Measurements from ENCODE around the gene NLRP6. TPM values are rescaled to one million over a fixed set of nuclear protein-coding genes. Genes with fewer than 3 reads are reported as not detected.
"Not testable (repeated sequence)": the region's sequence is repeated elsewhere in the genome, so short reads cannot be mapped to it uniquely, and the experiment has no call there.

Gene NLRP6
- total and polyA plus RNA-seq, 3 experiments from 2014 or later = 3.5 to 11.7 (median 3.6) TPM

DNA sequence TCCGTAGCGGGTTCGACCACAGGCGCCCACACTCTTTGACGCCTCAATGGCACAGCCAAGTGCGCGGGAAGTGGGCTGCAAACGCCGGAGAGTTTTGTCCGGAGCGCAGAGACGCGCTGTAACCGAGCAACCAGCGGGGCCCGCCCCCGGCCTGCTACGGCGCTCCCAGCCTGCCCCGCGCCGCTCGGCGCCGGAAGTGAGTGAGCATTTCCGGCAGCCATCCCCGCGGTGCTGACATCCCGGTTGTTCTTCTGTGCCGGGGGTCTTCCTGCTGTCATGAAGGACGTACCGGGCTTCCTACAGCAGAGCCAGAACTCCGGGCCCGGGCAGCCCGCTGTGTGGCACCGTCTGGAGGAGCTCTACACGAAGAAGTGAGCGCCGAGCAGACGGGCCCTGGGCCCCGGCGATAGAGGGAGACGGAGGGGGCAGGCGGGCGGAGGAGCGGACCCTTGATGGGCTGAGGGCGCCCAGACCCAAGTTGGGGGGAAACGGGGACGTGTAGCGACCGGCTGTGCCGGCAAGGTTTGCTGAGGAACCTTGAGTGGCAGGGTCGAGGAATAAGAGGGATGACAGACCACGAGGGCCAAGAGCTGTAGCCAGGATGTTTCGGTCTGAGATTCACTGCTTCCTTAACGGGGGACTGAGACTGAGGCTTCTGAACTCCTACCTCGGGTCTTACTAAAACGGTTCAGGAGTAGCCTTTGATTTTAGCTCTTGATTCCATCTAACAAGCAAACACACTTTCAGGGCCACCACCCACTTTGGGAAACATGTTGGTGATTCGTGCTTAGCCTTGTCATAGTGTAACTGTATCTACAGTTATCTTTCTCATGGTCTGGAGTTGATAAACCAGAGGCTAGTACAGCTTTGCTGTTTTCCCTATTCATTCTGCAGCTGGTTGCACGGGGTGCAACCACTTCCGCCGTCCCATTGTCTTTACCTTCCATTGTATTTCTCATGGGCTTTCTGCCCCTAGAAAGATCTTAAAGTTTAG is 41.1 kb upstream of the NLRP6 start, which contains the start of gene PSMD13:
PSMD13 (plus strand) TSS at position 203 of the 994 bp plus-strand sequence; CDS start at position 277, 74 bp downstream.
- Histone ChIP-seq H3K27ac (ENCODE audit: low read depth, low read length) (peak within 1 kb of the TSS; percentile 100), H3K4me1 (ENCODE audit: insufficient read depth, low read length) (peaks cover 24% of the 10 kb centered on the region), H3K4me3 (ENCODE audit: low read length) (peak within 1 kb of the TSS; percentile 95), H3K27me3 (ENCODE audit: insufficient read depth, low read length, poor library complexity, severe bottlenecking) (no peaks in the 10 kb centered on the region), H3K9me3 (ENCODE audit: low read length) (no peaks in the 10 kb centered on the region), H3K36me3 (ENCODE audit: insufficient read depth, low read length) (peaks cover 11% of the 10 kb centered on the region)
- H3K4me3 Mint-ChIP-seq = peak within 1 kb of the TSS; percentile 95 to 100 (median 97)
- ChIA-PET POLR2A (interaction anchor here (0.7 to 2.0 kb wide), 6 partner anchors 22 to 169 kb away, joined by 3 to 17 read pairs (median 8); partner anchors contain the start of genes BET1L and RIC8A), CTCF (interaction anchor here (1.2 to 3.5 kb wide), 8 partner anchors 14 to 214 kb away, joined by 3 to 20 read pairs (median 6); partner anchors contain the start of genes BET1L, PTDSS2 and RIC8A)
- peak; percentile 83 to 91 (median 88) for DNase-seq
- H3K36me3 Mint-ChIP-seq = peaks cover 0 to 55% (median 13%) of the 10 kb centered on the region in 3 donors
- H3K4me1 Mint-ChIP-seq = peaks cover 39 to 71% (median 53%) of the 10 kb centered on the region in 3 donors
- H3K27me3 Mint-ChIP-seq = peaks cover 0 to 4% of the 10 kb centered on the region in 2 donors
- H3K9me3 Mint-ChIP-seq = no peaks in the 10 kb centered on the region
- H3K27ac Mint-ChIP-seq = peak within 1 kb of the TSS; percentile 98 to 100 (median 100)

- H3K27me3 ChIP-seq (ENCODE audit: insufficient read depth, low read length, poor library complexity, severe bottlenecking); H3K9me3 ChIP-seq (ENCODE audit: low read length); H3K27me3 Mint-ChIP-seq; H3K27ac ChIP-seq (ENCODE audit: low read depth, low read length); H3K9me3 Mint-ChIP-seq; DNase-seq; H3K4me3 ChIP-seq (ENCODE audit: low read length): not testable (repeated sequence)
- peaks cover 24% of the 10 kb centered on the region for H3K4me1 ChIP-seq (ENCODE audit: insufficient read depth, low read length)
- peak overlapping the region; percentile 58 to 100 (median 97) for H3K4me3 Mint-ChIP-seq
- CTCF ChIA-PET = interaction anchor here (1.8 to 3.5 kb wide), 5 partner anchors 12 to 212 kb away, joined by 4 to 20 read pairs (median 11); partner anchors contain the start of gene PTDSS2
- H3K4me1 Mint-ChIP-seq = peaks cover 45 to 71% (median 61%) of the 10 kb centered on the region in 3 donors
- peaks cover 14% of the 10 kb centered on the region for H3K36me3 ChIP-seq (ENCODE audit: insufficient read depth, low read length)
- POLR2A ChIA-PET = interaction anchor here (1.7 to 2.0 kb wide), 2 partner anchors 30 to 168 kb away, joined by 7 to 9 read pairs; no protein-coding TSS in a partner anchor
- peaks cover 3 to 60% (median 14%) of the 10 kb centered on the region in 3 donors for H3K36me3 Mint-ChIP-seq
- H3K27ac Mint-ChIP-seq = peak overlapping the region in 7 of 8 donors; percentile 71 to 100 (median 100)
Observed at GRCh38 chr11:238346-238745, 39.9 kb upstream of the NLRP6 start.

DNA sequence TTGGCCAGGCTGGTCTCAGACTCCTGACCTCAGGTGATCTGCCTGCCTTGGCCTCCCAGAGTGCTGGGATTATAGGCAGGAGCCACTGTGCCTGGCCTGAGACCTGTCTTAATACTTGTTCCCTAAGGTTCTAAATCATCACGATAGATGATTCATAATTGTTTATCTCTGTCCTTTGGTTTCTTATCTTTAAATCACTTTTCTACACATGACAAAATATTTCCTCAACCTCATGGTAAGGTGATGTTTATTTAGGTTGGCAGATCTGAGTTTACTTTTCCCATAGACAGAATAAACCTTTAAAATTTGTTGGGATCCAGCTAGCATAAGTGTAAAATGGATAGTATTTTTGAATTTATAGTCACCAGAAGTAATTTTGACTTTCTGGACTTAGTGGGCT is 37.9 kb upstream of the NLRP6 start:
- POLR2A ChIA-PET = interaction anchor here (0.6 to 1.3 kb wide), 2 partner anchors 33 to 41 kb away, joined by 3 read pairs; partner anchors contain the start of genes BET1L and RIC8A
- peak overlapping the region in 1 of 7 donors; percentile 1 for H3K4me3 Mint-ChIP-seq
- H3K27ac ChIP-seq (ENCODE audit: low read depth, low read length) = no peak overlapping the region

GRCh38 chr11:241634-242033 is 36.6 kb upstream of the NLRP6 start:
- H3K27ac ChIP-seq (ENCODE audit: low read depth, low read length) = no peak overlapping the region
- H3K27me3 Mint-ChIP-seq = peaks cover 0 to 2% of the 10 kb centered on the region in 2 donors
- peaks cover 10 to 85% (median 28%) of the 10 kb centered on the region in 3 donors for H3K36me3 Mint-ChIP-seq
- H3K9me3 ChIP-seq (ENCODE audit: low read length) = no peaks in the 10 kb centered on the region
- H3K4me1 Mint-ChIP-seq = peaks cover 34 to 56% (median 55%) of the 10 kb centered on the region in 3 donors
- H3K4me1 ChIP-seq (ENCODE audit: insufficient read depth, low read length) = peaks cover 13% of the 10 kb centered on the region
- no peak overlapping the region for H3K4me3 ChIP-seq (ENCODE audit: low read length)
- peaks cover 37% of the 10 kb centered on the region for H3K36me3 ChIP-seq (ENCODE audit: insufficient read depth, low read length)
- no peaks in the 10 kb centered on the region for H3K27me3 ChIP-seq (ENCODE audit: insufficient read depth, low read length, poor library complexity, severe bottlenecking)
- CTCF ChIA-PET = interaction anchor here (1.7 to 2.3 kb wide), 2 partner anchors 8 to 35 kb away, joined by 3 to 15 read pairs; partner anchors contain the start of gene BET1L
- peak overlapping the region in 4 of 8 donors; percentile 5 to 66 (median 59) for H3K27ac Mint-ChIP-seq
- POLR2A ChIA-PET = interaction anchor here (0.8 kb wide), 1 partner anchor 34 kb away, joined by 3 read pairs; the partner anchor contains the start of genes BET1L and RIC8A
- H3K9me3 Mint-ChIP-seq = no peaks in the 10 kb centered on the region
- H3K4me3 Mint-ChIP-seq = peak overlapping the region in 1 of 7 donors; percentile 26
- no peak for DNase-seq

More for the DNA sequence above, 37.9 kb upstream of the NLRP6 start:
- H3K27me3 Mint-ChIP-seq = peaks cover 0 to 4% of the 10 kb centered on the region in 2 donors
- no peaks in the 10 kb centered on the region for H3K9me3 Mint-ChIP-seq
- peaks cover 39 to 65% (median 63%) of the 10 kb centered on the region in 3 donors for H3K4me1 Mint-ChIP-seq
- Histone ChIP-seq H3K9me3 (ENCODE audit: low read length) (no peaks in the 10 kb centered on the region), H3K4me1 (ENCODE audit: insufficient read depth, low read length) (peaks cover 18% of the 10 kb centered on the region), H3K36me3 (ENCODE audit: insufficient read depth, low read length) (peaks cover 30% of the 10 kb centered on the region), H3K4me3 (ENCODE audit: low read length) (no peak overlapping the region), H3K27me3 (ENCODE audit: insufficient read depth, low read length, poor library complexity, severe bottlenecking) (no peaks in the 10 kb centered on the region)
- DNase-seq = no peak
- peaks cover 7 to 79% (median 20%) of the 10 kb centered on the region in 3 donors for H3K36me3 Mint-ChIP-seq
- peak overlapping the region in 3 of 8 donors; percentile 17 to 66 (median 47) for H3K27ac Mint-ChIP-seq
- CTCF ChIA-PET = interaction anchor here (2.3 kb wide), 1 partner anchor 10 kb away, joined by 15 read pairs; no protein-coding TSS in a partner anchor

- H3K27ac ChIP-seq (ENCODE audit: low read depth, low read length) = no peak overlapping the region
- ChIA-PET POLR2A (no interaction called here), CTCF (no interaction called here)
- Mint-ChIP-seq H3K27ac (no peak overlapping the region), H3K27me3 (no peaks in the 10 kb centered on the region), H3K9me3 (no peaks in the 10 kb centered on the region), H3K4me1 (peaks cover 21 to 32% (median 32%) of the 10 kb centered on the region in 3 donors), H3K36me3 (peaks cover 18 to 93% (median 38%) of the 10 kb centered on the region in 3 donors), H3K4me3 (no peak overlapping the region)
- H3K36me3 ChIP-seq (ENCODE audit: insufficient read depth, low read length) = peaks cover 56% of the 10 kb centered on the region
- DNase-seq = no peak
- H3K4me3 ChIP-seq (ENCODE audit: low read length) = no peak overlapping the region
- H3K9me3 ChIP-seq (ENCODE audit: low read length) = no peaks in the 10 kb centered on the region
- H3K27me3 ChIP-seq (ENCODE audit: insufficient read depth, low read length, poor library complexity, severe bottlenecking) = no peaks in the 10 kb centered on the region
- H3K4me1 ChIP-seq (ENCODE audit: insufficient read depth, low read length) = no peaks in the 10 kb centered on the region
Observed at GRCh38 chr11:244376-244775, 33.8 kb upstream of the NLRP6 start.

DNA sequence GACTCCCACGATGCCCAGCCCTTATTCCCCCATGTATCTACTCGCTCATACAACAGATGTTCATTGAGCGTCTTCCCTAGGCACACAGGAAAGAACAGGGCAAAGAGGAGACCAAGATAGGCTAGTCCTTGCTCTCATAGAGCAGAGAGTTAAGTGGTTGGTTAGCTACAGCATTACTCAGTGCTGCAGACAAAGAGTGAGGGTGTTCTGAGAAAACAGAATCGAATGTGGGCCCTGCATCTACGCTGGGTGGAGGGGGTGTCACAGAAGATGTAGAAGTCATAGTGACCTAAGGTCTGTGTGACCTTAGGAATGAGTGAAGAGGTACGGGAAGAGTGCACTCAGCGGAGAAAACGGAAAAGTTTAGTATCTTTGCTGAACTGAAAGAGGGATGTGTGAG is 29.1 kb upstream of the NLRP6 start:
- Mint-ChIP-seq H3K4me1 (peaks cover 10 to 14% (median 11%) of the 10 kb centered on the region in 3 donors), H3K27ac (peak overlapping the region in 2 of 8 donors; percentile 52 to 82), H3K36me3 (peaks cover 20 to 93% (median 34%) of the 10 kb centered on the region in 3 donors), H3K27me3 (no peaks in the 10 kb centered on the region), H3K4me3 (no peak overlapping the region), H3K9me3 (no peaks in the 10 kb centered on the region)
- no peaks in the 10 kb centered on the region for H3K9me3 ChIP-seq (ENCODE audit: low read length)
- no peak overlapping the region for H3K27ac ChIP-seq (ENCODE audit: low read depth, low read length)
- POLR2A ChIA-PET = no interaction called here
- no peaks in the 10 kb centered on the region for H3K27me3 ChIP-seq (ENCODE audit: insufficient read depth, low read length, poor library complexity, severe bottlenecking)
- peaks cover 5% of the 10 kb centered on the region for H3K4me1 ChIP-seq (ENCODE audit: insufficient read depth, low read length)
- no peak overlapping the region for H3K4me3 ChIP-seq (ENCODE audit: low read length)
- CTCF ChIA-PET = interaction anchor here (1.0 to 5.5 kb wide), 7 partner anchors 8 to 201 kb away, joined by 3 to 39 read pairs (median 4); partner anchors contain the start of genes BET1L and PTDSS2
- DNase-seq = no peak
- peaks cover 63% of the 10 kb centered on the region for H3K36me3 ChIP-seq (ENCODE audit: insufficient read depth, low read length)

GRCh38 chr11:250274-250673 is 27.9 kb upstream of the NLRP6 start:
- no peaks in the 10 kb centered on the region for H3K9me3 ChIP-seq (ENCODE audit: low read length)
- peaks cover 54% of the 10 kb centered on the region for H3K36me3 ChIP-seq (ENCODE audit: insufficient read depth, low read length)
- no peak for DNase-seq
- H3K4me1 Mint-ChIP-seq = peaks cover 7 to 11% (median 11%) of the 10 kb centered on the region in 3 donors
- H3K4me3 ChIP-seq (ENCODE audit: low read length) = no peak overlapping the region
- peaks cover 5% of the 10 kb centered on the region for H3K4me1 ChIP-seq (ENCODE audit: insufficient read depth, low read length)
- H3K4me3 Mint-ChIP-seq = no peak overlapping the region
- no peaks in the 10 kb centered on the region for H3K9me3 Mint-ChIP-seq
- POLR2A ChIA-PET = interaction anchor here (1.0 to 1.8 kb wide), 4 partner anchors 18 to 37 kb away, joined by 4 to 16 read pairs (median 12); partner anchors contain the start of gene PGGHG
- H3K36me3 Mint-ChIP-seq = peaks cover 18 to 82% (median 29%) of the 10 kb centered on the region in 3 donors
- no peak overlapping the region for H3K27ac ChIP-seq (ENCODE audit: low read depth, low read length)
- no peaks in the 10 kb centered on the region for H3K27me3 ChIP-seq (ENCODE audit: insufficient read depth, low read length, poor library complexity, severe bottlenecking)
- H3K27me3 Mint-ChIP-seq = no peaks in the 10 kb centered on the region
- H3K27ac Mint-ChIP-seq = peak overlapping the region in 5 of 8 donors; percentile 60 to 87 (median 66)
- CTCF ChIA-PET = interaction anchor here (0.9 to 5.5 kb wide), 35 partner anchors 9 to 268 kb away, joined by 3 to 58 read pairs (median 8); partner anchors contain the start of genes BET1L, IFITM2, IFITM5 and NLRP6

Measured in CD8-positive, alpha-beta memory T cell (primary cell).